Activated CD8-positive, alpha-beta memory T cell treated with anti-CD3 and anti-CD28 coated beads for 24 hours (primary cell): ENCODE measurements around the gene DRAP1.
"Not testable (repeated sequence)": the region's sequence is repeated elsewhere in the genome, so short reads cannot be mapped to it uniquely, and the experiment has no call there.

Experiments used
- DNase-seq: peaks from one replicate; pipeline ENCODE4 v3.0.0-alpha.2; 2020

The DRAP1 gene

GRCh38 chr11:65934014-65934413 lies 14.8 kb downstream of the DRAP1 start:
- no peak for DNase-seq

GRCh38 chr11:65937766-65938165 lies 18.5 kb downstream of the DRAP1 start:
- DNase-seq: no peak

GRCh38 chr11:65941720-65942310 lies 22.6 kb downstream of the DRAP1 start:
- DNase-seq: no peak

GRCh38 chr11:65942531-65942930 lies 23.3 kb downstream of the DRAP1 start:
- no peak for DNase-seq

- no peak for DNase-seq
Measured at GRCh38 chr11:65944191-65944590, 25.0 kb downstream of the DRAP1 start.

- no peak for DNase-seq
Measured at GRCh38 chr11:65944767-65945166, 25.5 kb downstream of the DRAP1 start.

GRCh38 chr11:65945430-65945911 lies 26.2 kb downstream of the DRAP1 start, which contains the start of gene TSGA10IP:
Gene TSGA10IP, plus strand, starts transcription at chr11:65945480. Its CDS starts 196 bp downstream, at chr11:65945676.
- DNase-seq: no peak

- no peak for DNase-seq
Measured at GRCh38 chr11:65945941-65946558, 26.8 kb downstream of the DRAP1 start.

GRCh38 chr11:65946655-65947054 lies 27.4 kb downstream of the DRAP1 start:
- no peak for DNase-seq

- DNase-seq: no peak
Measured at GRCh38 chr11:65947133-65947532, 27.9 kb downstream of the DRAP1 start.

- no peak for DNase-seq
Measured at GRCh38 chr11:65947603-65948125, 28.4 kb downstream of the DRAP1 start.

- not testable (repeated sequence) for DNase-seq
Measured at GRCh38 chr11:65950711-65951110, 31.5 kb downstream of the DRAP1 start.

- DNase-seq: not testable (repeated sequence)
Measured at GRCh38 chr11:65951641-65952040, 32.4 kb downstream of the DRAP1 start.

- DNase-seq: no peak
Measured at GRCh38 chr11:65952052-65952521, 32.9 kb downstream of the DRAP1 start.

GRCh38 chr11:65953471-65953870 lies 34.2 kb downstream of the DRAP1 start:
- no peak for DNase-seq

GRCh38 chr11:65954771-65955170 lies 35.5 kb downstream of the DRAP1 start:
- DNase-seq: no peak

GRCh38 chr11:65958291-65958690 lies 39.1 kb downstream of the DRAP1 start:
- no peak for DNase-seq

GRCh38 chr11:65958774-65959420 lies 39.7 kb downstream of the DRAP1 start:
- DNase-seq: no peak

- DNase-seq: no peak
Measured at GRCh38 chr11:65960824-65961266, 41.6 kb downstream of the DRAP1 start.

GRCh38 chr11:65961267-65962140 lies 42.3 kb downstream of the DRAP1 start, which contains the start of gene SART1:
Gene SART1, plus strand, starts transcription at chr11:65961734. Its CDS starts 47 bp downstream, at chr11:65961781.
- DNase-seq: peak; percentile 95

GRCh38 chr11:65962141-65962564 lies 42.9 kb downstream of the DRAP1 start:
- DNase-seq: no peak

- no peak for DNase-seq
Measured at GRCh38 chr11:65964906-65965305, 45.7 kb downstream of the DRAP1 start.
